ENCODE data around the gene KRTAP2-2.
"Not testable (repeated sequence)": the region's sequence is repeated elsewhere in the genome, so short reads cannot be mapped to it uniquely, and the experiment has no call there.

GRCh38 chr17:41034346-41034935, 20.6 kb downstream of the KRTAP2-2 start, which contains the start of gene KRTAP1-3:
- TF ChIP-seq SIN3A (IDR thresholded peaks at IDR 0.05; ENCODE audit: borderline replicate concordance, low read depth, low read length); GABPA (IDR thresholded peaks at IDR 0.05; ENCODE audit: low read depth): not testable (repeated sequence)
- TF ChIP-seq, protein P1, sequence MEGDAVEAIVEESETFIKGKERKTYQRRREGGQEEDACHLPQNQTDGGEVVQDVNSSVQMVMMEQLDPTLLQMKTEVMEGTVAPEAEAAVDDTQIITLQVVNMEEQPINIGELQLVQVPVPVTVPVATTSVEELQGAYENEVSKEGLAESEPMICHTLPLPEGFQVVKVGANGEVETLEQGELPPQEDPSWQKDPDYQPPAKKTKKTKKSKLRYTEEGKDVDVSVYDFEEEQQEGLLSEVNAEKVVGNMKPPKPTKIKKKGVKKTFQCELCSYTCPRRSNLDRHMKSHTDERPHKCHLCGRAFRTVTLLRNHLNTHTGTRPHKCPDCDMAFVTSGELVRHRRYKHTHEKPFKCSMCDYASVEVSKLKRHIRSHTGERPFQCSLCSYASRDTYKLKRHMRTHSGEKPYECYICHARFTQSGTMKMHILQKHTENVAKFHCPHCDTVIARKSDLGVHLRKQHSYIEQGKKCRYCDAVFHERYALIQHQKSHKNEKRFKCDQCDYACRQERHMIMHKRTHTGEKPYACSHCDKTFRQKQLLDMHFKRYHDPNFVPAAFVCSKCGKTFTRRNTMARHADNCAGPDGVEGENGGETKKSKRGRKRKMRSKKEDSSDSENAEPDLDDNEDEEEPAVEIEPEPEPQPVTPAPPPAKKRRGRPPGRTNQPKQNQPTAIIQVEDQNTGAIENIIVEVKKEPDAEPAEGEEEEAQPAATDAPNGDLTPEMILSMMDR (IDR thresholded peaks at IDR 0.05) = not testable (repeated sequence)
